Measurements from ENCODE around the gene COBL.
"Not testable (repeated sequence)": the region's sequence is repeated elsewhere in the genome, so short reads cannot be mapped to it uniquely, and the experiment has no call there.

Gene COBL

DNA sequence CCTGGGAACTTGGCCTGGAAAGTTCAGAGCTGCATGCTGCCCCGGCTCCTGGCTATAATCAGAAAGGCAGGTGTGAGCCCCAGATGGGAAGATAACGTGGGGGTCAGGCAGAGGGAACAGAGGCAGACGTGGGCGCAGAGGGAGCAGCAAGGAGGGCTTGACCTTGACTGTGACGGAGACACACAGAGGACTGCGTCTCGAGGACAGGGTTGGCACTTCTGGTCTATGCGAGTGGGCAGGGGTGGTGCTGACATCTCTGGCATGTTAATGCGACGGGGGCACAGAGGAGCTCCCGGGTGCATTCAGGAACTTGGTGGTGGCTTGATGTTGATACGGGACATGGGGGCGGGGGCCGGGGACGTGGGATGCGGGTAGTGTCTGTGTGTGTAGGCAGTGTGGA is 301.8 kb downstream of the COBL start:
- DNase-seq = no peak

DNA sequence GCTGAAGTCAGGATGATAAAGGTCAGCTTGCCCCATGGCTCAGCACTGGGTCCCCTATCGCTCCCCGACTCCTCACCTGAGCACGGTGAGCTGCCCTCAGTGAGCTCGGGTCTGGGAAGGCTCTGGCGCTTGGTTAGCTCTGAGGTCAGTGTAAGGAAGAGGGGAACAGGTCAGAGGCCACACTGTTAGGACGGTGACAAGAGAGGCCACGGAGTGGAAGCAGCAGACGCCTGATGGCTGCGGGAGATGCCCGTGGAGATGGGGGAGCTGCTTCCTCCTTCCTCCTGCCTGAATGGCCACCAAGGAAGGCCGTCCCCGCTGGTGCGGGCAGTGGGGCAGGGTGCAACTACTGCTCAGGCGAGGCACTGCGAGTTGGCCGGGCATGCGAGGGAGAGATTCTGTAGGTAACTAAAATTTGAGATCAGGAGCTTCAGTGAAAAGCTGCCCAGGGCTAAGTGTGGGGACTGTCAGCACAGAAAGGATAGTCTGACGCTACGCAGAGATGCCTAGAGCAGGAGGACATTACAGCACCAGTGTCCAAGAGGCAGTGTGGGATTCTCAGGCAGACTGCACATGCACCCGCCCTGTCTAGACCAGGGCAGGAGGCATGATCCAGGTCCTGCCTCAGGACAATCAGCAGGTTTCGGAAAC is 302.6 kb downstream of the COBL start:
- no peak for DNase-seq

DNA sequence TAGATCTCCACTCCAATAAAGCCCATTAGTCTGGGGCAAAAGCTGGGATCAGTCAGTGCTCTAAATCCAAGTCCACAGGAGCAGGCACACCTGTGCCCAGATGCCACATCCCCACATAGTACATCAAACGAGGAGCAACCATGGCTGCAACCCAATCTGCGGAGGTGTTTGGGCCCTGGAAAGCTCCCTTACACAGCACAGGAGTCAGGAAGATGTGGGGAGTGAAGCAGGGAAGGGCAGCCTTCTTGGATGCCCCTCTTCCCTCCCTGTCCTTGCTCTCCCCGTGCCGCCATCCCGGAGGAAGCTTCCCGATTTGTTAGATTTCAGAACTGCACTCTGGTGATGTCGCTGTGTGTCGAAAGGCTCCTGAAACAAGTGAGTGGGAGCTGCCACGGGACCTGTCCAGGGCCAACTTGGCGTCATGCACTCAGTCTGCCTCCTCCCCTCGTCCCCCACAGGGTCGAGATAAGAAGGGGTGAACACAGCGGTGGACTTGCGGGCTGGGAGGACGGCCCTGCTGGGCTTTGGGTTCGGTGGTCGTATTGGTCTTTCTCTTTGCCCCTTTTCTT is 303.3 kb downstream of the COBL start:
- no peak for DNase-seq

DNA sequence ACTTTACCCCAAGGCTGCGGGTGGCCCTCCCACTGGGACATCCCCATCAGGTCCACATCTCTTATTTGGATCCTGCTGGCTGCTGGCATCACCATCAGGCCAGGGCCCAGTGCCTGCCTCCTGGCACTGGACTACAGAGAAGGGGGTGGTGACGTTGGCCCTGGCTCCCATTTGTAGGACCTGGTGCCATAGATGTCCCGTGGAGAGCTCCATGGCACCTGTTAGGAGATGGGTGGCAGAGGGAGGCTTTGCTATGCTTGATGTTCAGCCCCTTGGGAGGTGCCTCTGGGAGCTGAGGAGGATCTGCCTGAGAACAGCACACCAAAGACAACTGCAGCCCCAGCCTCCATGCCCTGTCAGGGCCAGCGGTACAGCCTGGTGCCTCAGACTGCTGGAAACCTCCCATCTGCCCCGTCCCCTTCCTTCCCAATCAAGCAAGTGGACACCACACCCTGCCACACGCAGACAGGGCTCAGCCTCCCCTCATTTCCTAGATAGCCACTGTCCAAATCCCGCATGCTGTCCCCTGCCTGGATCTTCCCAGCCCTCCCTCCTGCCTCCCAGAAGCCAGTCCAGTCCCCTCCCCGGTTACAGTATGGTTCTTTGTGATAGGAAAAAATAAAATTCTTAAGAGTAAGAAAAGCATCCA is 303.9 kb downstream of the COBL start:
- no peak for DNase-seq

DNA sequence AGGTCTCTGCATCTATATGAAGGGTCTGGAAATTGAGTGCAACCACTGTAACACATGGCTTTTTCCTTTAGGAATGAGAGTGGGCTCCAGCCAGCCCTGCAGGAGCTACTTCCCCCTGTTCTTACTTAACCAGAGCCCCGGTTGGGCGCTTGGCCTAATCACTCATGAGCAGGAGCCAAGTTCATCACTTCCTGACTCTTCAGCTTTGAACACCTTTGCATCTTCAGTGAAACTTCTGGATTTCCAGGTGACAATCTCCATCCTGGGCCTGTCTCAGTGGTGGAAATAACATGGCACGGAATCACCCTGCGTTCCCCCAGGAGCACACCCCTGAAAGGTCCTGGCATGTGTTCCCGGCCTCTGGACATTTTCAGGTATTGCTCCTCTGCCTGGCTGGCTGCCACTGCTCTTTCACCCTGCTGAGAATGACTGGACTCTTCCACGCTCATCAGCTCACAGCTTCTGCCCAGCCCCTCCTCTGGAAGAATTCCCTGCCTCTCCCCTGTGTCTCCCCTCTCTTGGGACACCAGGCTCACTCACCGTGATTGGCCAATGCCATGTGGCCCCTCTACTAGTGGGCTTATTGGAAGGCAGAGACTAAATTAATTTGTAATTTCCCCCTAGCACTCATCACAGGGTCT is 304.8 kb downstream of the COBL start:
- DNase-seq = no peak

DNA sequence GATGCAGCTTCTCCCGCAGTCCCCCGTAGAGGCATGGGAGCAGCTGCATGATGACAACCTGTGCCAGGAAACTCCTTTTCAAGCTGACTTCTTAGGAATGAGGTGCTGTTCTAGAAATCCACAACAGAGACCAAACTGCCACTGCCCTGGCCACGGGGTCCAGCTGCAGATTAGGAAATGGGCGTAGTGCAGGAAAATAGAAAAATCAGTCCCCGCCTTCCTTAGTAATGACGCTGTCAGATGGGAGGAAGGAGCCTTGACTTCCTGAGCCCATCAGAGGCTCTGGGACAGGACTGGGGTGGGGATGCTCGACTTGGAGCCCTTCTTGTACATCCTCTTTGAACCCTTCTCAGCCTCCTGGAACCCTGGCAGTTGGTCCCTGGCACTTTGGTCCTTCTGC is 306.1 kb downstream of the COBL start:
- DNase-seq = no peak

DNA sequence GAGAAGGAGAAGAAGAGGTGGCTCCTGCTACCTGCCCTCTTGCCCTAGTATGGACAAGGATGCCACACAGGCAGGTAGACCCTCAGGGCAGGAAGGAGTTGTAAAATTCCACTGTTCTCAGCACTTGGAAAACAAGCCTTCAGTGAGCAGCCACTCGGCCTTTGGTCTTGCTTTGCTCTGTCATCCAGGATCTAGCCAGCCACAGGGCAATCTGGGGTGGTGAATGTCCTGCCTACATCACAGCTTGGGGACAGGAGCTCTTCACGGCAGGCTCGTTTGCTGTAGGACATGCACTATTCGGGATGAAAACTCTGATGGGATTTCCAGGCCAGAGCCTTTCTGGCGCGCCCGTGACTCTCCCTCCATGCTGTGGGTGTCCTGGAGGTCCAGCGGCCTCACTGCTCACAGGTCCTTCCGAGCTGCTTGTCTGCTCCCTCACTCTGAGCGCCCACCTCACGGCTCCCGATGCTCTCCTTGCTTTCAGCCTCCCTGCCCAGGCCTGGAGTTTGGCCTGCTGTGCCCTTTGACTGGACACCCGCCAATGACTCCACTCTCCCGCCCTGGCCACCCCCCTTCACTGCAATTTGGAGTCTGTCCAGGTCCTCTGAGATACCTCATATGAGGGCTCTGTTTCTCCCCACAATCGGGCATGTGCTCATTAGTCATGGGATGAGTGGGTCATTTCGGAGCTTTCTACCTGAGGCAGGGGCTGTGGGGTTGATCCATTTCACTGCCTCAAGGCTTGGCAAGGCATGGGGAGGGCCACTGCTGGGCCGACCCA is 306.7 kb downstream of the COBL start:
- DNase-seq = no peak

DNA sequence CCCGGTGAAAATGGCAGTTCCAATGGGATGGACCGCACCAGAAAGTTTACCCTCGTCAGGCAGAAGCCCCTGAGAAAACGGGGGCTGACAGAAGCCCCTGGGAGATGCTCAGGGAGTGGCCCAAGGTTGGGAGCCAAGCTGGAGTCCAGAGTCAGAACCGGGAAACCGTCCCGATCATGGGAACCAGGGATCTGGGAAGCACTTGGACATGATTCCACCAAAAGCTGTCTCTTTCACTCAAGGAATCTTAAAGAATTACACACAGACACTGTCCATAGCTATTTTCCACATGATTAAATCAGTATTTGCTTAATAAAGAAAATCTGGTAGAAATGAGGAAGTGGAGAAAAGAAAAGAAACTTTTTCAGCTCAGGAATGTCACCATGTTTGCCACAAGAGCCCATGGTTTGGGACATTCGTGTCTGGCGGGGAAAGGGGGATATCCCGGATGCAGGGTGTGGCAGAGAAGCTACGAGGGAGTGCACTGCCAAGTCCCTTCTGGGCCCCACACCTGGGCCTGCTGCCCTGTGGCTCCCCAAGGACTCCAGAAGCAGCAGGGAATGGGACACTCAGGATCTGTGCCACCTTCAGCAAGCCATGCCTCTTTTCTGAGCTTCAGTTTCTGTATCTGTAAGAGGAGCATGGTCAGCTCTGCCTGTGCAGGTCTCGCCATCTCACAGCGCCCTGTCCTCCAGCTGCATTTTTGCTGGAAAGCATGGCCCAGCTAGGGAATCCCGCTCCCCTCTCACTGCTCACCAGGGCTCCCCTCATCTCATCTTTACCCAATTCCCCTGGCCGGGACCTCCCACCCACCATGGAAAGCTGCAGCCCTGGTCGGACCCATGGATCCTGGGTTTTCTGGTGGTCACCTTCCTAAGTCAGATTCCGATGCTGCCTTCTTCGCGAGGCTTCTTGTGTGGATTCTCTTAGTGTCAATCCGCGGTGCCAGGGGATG is 308.8 kb downstream of the COBL start:
- no peak for DNase-seq

DNA sequence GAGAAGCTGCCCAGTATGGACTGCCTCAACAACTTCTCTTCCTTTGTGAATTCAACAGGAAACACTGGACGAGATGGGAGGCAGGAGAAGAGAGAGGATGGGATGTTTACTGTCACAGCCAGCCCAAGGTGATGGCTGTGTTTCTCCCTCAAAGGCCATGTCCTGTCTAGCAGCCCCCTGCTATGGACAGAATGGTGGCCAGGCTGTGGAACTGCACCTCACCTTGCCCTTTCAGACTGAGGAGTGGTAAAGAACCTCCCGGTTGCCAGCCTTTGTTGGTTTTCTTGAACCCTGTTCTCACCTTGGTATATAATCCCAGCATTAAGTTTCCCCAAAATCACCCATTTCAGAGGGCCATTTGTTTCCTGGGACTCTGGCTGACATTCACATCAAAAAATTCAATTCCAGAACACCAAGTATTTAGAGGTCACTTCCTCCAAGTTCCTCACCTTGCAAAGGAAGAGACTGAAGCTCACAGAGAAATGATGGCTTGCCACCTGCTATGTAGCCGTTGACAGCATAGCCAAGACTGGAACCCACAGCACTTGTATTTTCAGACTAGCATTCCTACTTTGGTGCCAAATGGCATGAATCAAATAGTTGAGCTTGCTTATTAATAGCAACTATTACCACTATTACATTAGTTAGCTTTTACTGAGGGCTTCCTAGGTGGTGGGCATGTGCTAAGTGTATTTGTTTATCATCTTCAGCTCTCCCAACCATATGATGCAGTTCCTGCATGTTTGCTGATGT is 309.9 kb downstream of the COBL start:
- DNase-seq = no peak

DNA sequence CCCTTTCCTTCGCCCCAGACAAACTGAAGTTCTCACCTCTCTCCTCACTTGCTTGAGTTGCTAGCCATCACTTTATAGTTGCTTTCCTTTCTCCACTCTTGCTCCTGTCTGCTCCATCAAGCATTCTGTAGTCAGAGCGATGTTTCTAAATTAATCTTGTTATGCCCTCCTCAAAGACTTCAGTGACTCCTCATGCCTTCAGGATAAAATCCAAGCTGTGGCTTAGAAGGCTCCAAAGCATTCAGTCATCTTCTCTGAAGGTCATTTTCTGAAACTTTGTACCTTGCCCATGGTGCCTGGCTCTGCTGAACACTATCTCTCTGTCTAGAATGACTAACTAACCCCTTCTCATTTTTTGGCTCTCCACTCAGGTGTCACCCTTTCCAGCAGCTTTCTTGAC is 311.5 kb downstream of the COBL start:
- no peak for DNase-seq

DNA sequence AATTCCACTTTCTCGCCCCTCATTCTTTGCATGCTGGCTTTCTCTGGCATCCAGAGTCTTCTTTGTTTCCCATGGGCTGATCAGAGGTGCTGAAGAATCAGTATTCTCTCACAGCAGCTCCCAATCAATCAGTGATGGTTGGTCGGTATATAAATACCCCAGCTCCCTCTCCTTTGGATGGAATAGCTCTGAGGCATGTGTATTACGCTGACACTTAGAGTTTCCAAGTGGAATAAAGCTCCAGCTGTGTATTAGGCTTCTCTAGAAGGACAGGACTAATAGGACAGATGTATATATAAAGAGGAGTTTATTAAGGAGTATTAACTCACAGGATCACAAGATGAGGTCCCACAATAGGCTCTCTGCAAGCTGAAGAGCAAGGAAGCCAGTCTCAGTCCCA is 315.7 kb downstream of the COBL start:
- no peak for DNase-seq

DNA sequence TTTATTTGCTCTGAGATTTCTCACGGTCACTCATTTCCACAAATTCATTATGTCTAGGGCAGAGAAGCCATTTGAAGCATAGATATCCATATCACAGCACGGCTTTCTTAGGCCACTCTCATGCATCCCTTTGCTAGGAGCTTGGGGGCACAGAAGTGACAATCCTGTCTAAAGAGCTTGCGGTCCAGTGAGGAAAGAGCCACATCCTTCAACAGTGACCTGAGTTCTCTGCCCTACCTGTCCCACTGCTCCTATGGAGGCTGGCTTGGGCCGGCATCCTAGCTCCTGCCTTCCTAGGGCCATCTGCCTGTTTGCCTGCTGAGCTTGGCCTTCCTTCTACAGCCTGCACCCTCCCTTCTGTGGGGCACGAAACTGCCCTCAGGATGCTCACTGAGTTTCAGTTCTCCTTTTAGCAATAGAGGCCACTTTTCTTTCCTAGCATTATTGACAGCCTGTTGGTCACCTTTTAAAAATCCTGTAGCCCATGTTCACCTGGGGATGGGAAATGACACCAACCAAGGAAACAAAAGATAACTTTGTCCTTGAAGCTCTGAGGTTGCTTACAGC is 321.8 kb downstream of the COBL start:
- no peak for DNase-seq

DNA sequence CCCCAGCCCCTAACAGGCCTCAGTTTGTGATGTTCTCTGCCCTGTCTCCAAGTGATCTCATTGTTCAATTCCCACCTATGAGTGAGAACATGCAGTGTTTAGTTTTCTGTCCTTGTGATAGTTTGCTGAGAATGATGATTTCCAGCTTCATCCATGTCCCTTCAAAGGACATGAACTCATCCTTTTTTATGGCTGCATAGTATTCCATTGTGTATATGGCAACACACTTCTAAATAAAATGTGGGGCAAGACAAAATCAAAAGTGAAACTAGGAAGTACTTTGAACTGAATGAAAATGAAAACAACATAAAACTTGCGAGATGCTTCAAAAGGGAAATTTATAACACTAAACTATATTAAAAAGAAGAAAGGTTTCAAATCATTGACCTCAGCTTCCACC is 326.4 kb downstream of the COBL start:
- DNase-seq = not testable (repeated sequence)

DNA sequence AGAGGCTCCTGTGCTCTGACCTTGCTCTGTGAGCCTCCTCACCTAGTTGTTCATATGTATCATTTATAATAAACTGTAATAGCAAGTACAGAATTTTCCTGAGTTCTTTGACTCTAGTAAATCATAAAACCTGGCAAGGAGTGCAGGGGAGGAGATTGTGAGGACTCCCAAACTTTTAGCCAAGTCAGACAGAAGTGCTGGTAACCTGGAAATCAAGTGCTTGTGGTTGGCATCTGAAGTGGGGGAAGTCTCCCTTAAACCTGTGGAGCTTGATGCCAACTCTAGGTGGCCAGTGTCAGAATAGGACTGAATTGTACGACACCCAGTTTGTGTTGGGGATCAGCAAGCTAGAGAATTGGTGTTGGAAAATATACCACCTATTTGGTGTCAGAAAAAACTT is 327.6 kb downstream of the COBL start:
- no peak for DNase-seq

DNA sequence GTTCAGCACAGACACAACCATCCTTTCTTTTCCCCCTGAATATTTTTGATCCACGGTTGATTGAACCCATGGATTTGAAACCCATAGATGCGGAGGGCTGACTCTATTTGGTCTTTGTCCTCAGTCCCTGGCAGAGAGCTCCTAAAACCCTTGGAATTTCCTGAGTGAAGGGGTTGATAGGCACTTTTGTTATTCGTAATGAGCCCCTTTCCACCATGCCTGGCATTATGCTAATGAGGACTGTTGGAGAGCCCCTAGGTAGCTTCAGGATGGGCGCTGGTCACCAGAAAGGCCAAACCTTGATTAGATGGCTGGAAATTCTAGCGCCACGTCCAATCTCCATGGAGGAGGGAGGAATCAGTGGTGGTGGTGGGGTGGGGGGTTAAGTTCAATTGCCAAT is 328.1 kb downstream of the COBL start:
- DNase-seq = no peak

DNA sequence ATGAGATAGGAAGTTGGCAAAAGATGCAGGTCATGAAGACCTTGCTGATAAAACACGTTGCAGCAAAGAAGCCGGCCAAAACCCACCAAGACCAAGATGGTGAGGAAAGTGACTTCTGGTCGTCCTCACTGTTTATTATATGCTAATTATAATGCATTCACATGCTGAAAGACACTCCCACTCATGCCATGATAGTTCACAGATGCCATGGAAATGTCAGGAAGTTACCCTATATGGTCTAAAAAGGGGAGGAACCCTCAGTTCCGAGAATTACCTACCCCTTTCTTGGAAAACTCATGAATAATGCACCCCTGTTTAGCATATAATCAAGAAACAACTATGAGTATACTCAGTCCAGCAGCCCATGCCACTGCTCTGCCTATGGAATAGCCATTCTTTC is 331.5 kb downstream of the COBL start:
- DNase-seq = no peak

DNA sequence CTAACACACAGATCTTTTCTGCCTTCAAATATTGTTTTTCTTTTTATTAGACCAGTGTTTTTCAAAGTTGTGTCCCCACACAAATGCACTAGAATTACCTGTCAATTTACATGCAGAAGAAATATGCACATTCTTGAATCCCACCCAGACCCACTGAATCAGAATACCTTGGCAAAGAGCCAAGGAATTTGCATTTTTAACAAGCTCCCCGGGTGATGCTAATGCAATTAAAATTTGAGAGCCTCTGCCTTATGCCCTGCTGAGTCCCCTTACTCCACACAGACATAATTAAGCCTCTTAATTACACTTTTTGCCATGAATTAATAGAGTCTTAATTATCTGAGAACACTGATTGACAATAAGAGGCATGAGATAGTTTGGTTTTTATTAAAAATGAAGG is 332.8 kb downstream of the COBL start:
- no peak for DNase-seq

DNA sequence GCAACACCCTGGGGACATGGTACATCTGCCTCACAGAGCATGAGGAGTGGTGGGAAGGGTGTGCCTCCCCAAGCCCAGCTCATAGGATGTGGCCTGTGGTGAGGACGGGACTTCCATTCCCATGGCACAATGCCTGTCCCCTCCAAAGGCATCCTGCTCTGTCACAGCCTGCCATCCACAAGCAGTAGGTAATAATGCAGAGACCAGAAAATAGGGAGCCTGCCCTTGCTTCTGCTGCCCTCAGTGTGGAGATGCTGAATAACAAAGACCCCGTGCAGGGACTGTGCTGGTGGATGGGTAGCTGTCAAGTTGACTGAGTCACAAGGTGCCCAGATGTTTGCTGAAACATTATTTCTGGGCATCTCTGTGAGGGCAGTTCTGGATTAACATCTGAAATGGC is 334.0 kb downstream of the COBL start:
- DNase-seq = no peak

DNA sequence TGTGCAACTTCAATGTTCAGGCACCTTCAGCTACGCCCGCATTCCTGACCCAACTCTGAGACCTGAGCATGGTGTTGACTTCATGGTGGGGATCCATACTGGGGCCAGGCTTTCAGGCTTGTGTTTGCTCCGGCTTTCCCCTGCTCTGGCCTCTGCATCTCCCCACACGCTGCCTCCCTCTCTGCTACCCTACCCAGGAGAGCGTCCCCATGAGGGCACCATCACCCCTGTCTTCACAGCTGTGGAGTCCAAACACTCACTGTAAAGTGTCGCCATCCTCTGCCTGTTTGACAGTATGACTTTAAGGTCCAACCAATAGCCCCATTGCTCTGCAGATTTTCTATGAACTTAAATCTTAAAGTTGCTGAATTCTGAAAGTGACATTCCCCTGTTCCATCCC is 334.9 kb downstream of the COBL start:
- DNase-seq = no peak

DNA sequence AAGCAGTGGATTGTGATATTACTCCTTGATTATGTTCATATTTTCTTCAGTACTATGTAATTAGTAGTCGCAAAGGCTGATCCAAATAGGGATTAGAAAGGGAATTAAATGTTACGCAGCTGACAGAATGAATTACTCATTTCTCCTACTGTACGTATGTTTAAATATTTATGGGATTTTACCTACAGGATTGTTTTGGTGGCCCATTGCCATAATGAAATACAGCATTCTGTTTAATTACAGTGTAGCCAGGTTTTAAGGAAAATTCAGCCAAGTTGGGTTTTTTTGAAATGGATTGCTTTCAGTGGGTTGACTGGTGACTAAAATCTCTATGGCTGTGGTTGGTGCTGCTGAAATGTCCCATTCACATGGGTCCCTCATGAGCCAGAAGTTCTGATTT is 336.2 kb downstream of the COBL start:
- DNase-seq = no peak

DNA sequence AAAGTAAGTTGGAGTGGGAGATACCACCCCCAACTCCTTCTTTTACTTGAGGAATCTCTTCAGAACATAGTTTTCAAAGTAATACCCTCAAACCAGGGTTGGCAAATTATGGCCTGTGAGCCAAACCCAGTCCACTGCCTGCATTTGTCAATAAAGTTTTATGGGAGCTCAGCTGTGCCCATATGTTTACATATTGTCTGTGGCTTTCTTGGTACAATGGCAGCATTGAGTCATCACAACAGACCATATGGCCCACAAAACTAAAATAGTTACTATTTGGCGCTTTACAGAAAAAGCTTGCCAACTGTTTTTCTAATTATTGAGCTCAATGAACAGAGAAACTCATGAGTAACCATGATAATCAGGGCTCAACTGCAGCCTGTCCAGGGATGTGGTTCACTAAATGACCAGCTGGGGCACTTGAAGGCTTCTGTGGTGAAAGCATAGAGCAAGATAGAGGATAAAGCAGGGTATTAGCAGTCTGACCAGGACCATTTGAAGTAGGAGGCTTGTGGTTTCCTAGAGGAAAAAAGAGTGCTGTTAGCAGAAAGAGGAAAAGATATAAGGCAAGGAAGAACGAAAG is 337.9 kb downstream of the COBL start:
- no peak for DNase-seq
